ENCODE data around the gene SRGN.

SRGN gene

GRCh38 chr10:69107176-69107490, 19.2 kb downstream of the SRGN start:
- no peak overlapping the region for H3K4me3 ChIP-seq (replicated peaks; ENCODE audit: insufficient read depth, low read length)
- H3K27me3 ChIP-seq (ENCODE audit: insufficient read depth, poor library complexity, severe bottlenecking): no peaks in the 10 kb centered on the region
- DNase-seq (ENCODE audit: low read depth in 1 of 2, low spot score in 1 of 2): no peak
- no peak overlapping the region for H3K27ac ChIP-seq (replicated peaks)
- TF ChIP-seq CTCF (IDR thresholded peaks at IDR 0.05; ENCODE audit: insufficient read depth, low read length): no peak
- no peak for TF ChIP-seq REST (IDR thresholded peaks at IDR 0.05; ENCODE audit: insufficient replicate concordance, low read depth)
- no peak for TF ChIP-seq GABPA (IDR thresholded peaks at IDR 0.05; ENCODE audit: low read depth)
- no peak for TF ChIP-seq SPI1 (IDR thresholded peaks at IDR 0.05; ENCODE audit: borderline replicate concordance, low read depth)
- no peak; the same call in 1 of the 2 replicates for TF ChIP-seq POLR2AphosphoS5 (IDR thresholded peaks at IDR 0.05; ENCODE audit: low read depth)

GRCh38 chr10:69107699-69108098, 19.8 kb downstream of the SRGN start:
- Histone ChIP-seq H3K27ac (replicated peaks) (no peak overlapping the region), H3K27me3 (ENCODE audit: insufficient read depth, poor library complexity, severe bottlenecking) (no peaks in the 10 kb centered on the region), H3K4me3 (replicated peaks; ENCODE audit: insufficient read depth, low read length) (no peak overlapping the region)
- no peak for TF ChIP-seq GABPA (IDR thresholded peaks at IDR 0.05; ENCODE audit: low read depth)
- no peak for TF ChIP-seq REST (IDR thresholded peaks at IDR 0.05; ENCODE audit: insufficient replicate concordance, low read depth)
- no peak for TF ChIP-seq SPI1 (IDR thresholded peaks at IDR 0.05; ENCODE audit: borderline replicate concordance, low read depth)
- no peak for TF ChIP-seq CTCF (IDR thresholded peaks at IDR 0.05; ENCODE audit: insufficient read depth, low read length)
- no peak for TF ChIP-seq POLR2AphosphoS5 (IDR thresholded peaks at IDR 0.05; ENCODE audit: low read depth)
- DNase-seq (ENCODE audit: low read depth in 1 of 2, low spot score in 1 of 2): no peak

- no peak overlapping the region for H3K27ac ChIP-seq (replicated peaks)
- H3K4me3 ChIP-seq (replicated peaks; ENCODE audit: insufficient read depth, low read length): no peak overlapping the region
- no peak for DNase-seq (ENCODE audit: low read depth in 1 of 2, low spot score in 1 of 2)
- H3K27me3 ChIP-seq (ENCODE audit: insufficient read depth, poor library complexity, severe bottlenecking): no peaks in the 10 kb centered on the region
- TF ChIP-seq GABPA (IDR thresholded peaks at IDR 0.05; ENCODE audit: low read depth) (no peak), SPI1 (IDR thresholded peaks at IDR 0.05; ENCODE audit: borderline replicate concordance, low read depth) (no peak), REST (IDR thresholded peaks at IDR 0.05; ENCODE audit: insufficient replicate concordance, low read depth) (no peak), CTCF (IDR thresholded peaks at IDR 0.05; ENCODE audit: insufficient read depth, low read length) (no peak), POLR2AphosphoS5 (IDR thresholded peaks at IDR 0.05; ENCODE audit: low read depth) (no peak)
Measured at GRCh38 chr10:69119896-69120295, 32.0 kb downstream of the SRGN start.

All from HL-60 (cell line).